PFSK-1 (cell line): ENCODE measurements around the gene PTPRM.

Experiments
- FOXP2 ChIP-seq: optimal IDR thresholded peaks from 2 replicates; pipeline ENCODE3; 2011; ENCODE audit warnings: borderline replicate concordance, control low read depth, inconsistent platforms; ENCODE audit not compliant: insufficient read depth; ENCODE audit errors: extremely low read length, extremely low read depth
- POLR2AphosphoS5 ChIP-seq: IDR thresholded peaks from 2 replicates; pipeline ENCODE4 v1.6.1; 2012; ENCODE audit warnings: low read depth, mild to moderate bottlenecking, control low read depth, low read length, moderate library complexity
- SIN3A ChIP-seq: IDR thresholded peaks from 2 replicates; pipeline ENCODE4 v1.6.1; 2012; ENCODE audit warnings: mild to moderate bottlenecking, low read length, moderate library complexity, borderline replicate concordance; ENCODE audit not compliant: insufficient read depth
- TAF1 ChIP-seq: IDR thresholded peaks from 2 replicates; pipeline ENCODE4 v1.6.1; 2012; ENCODE audit warnings: low read length, control low read depth, borderline replicate concordance; ENCODE audit not compliant: insufficient read depth
- TF ChIP-seq, protein P1 (sequence below), 2 experiments: IDR thresholded peaks; 2 replicates each; pipeline versions ENCODE4 v1.6.1 to v1.8.0; 2011 to 2012; ENCODE audit warnings: low read depth in 2 of 2, low read length in 2 of 2, control low read depth in 1 of 2, inconsistent platforms in 1 of 2, mild to moderate bottlenecking in 1 of 2, moderate library complexity in 1 of 2; ENCODE audit not compliant: insufficient read depth in 1 of 2

The PTPRM gene

DNA sequence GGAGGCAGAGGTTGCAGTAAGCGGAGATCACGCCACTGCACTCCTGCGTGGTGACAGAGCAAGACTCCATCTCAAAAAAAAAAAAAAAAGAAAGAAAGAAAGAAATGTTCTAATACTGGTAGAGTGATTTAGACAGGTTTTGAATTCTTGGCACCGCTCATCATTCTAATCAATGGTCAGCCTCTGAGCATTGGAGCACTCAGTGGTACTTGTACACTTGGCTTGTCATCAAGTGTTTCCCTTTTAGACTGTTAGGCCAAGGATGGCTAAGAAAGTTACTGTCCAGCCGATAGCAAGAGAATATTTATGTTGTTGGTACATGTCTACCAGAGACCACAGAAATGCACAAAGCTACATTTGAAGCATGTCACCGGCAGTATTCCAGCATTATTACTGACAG is 598.0 kb downstream of the PTPRM start:
- TF ChIP-seq TAF1: no peak
- no peak for TF ChIP-seq SIN3A
- no peak for TF ChIP-seq POLR2AphosphoS5
- TF ChIP-seq, protein P1, sequence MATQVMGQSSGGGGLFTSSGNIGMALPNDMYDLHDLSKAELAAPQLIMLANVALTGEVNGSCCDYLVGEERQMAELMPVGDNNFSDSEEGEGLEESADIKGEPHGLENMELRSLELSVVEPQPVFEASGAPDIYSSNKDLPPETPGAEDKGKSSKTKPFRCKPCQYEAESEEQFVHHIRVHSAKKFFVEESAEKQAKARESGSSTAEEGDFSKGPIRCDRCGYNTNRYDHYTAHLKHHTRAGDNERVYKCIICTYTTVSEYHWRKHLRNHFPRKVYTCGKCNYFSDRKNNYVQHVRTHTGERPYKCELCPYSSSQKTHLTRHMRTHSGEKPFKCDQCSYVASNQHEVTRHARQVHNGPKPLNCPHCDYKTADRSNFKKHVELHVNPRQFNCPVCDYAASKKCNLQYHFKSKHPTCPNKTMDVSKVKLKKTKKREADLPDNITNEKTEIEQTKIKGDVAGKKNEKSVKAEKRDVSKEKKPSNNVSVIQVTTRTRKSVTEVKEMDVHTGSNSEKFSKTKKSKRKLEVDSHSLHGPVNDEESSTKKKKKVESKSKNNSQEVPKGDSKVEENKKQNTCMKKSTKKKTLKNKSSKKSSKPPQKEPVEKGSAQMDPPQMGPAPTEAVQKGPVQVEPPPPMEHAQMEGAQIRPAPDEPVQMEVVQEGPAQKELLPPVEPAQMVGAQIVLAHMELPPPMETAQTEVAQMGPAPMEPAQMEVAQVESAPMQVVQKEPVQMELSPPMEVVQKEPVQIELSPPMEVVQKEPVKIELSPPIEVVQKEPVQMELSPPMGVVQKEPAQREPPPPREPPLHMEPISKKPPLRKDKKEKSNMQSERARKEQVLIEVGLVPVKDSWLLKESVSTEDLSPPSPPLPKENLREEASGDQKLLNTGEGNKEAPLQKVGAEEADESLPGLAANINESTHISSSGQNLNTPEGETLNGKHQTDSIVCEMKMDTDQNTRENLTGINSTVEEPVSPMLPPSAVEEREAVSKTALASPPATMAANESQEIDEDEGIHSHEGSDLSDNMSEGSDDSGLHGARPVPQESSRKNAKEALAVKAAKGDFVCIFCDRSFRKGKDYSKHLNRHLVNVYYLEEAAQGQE (IDR thresholded peaks at IDR 0.05; ENCODE audit: insufficient read depth in 1 of 2, low read depth in 2 of 2, low read length in 2 of 2): no peak
- TF ChIP-seq FOXP2: no peak

DNA sequence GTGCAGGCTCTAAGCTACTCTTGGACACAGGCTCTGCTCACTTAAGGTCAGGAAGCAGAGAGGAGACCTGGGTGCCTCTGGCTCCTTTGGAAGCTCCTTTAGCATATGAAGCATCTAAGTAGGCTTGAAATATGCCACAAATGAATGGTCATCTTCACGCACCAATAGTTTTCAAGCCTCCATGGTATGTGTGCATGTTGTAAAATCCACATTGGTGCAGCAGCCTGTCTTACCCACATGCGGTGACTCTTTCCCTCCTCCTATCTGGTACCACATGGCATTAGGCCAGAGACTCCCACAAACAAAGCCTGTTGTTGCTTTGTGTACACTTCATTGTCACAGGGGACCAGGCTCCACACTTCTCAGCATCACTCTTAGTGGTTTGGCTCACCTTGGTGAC is 599.9 kb downstream of the PTPRM start:
- TF ChIP-seq TAF1 (no peak), SIN3A (no peak), FOXP2 (no peak), POLR2AphosphoS5 (no peak)
- TF ChIP-seq, protein P1 (IDR thresholded peaks at IDR 0.05; ENCODE audit: insufficient read depth in 1 of 2, low read depth in 2 of 2, low read length in 2 of 2): no peak

DNA sequence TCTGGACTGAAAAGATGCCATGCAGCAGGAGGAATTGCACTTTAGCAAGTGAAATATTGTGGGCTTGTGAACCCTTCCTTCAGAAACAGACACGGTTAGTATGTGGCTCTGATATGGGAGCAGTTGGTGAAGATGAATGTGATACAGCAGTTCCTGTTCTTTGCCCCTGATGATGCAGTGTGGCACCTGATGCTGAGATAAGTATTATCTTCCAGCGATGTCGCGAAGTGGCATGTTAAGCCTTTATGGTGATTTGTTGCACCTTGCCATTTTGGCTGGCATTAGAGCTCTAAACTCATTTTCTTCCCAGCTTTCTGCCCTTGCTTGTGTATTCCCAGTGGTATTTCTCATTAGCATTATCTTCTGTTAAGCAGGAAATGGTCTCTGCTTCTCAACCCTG is 600.6 kb downstream of the PTPRM start:
- TF ChIP-seq, protein P1 (IDR thresholded peaks at IDR 0.05; ENCODE audit: insufficient read depth in 1 of 2, low read depth in 2 of 2, low read length in 2 of 2): no peak
- TF ChIP-seq SIN3A: no peak
- no peak for TF ChIP-seq FOXP2
- no peak for TF ChIP-seq POLR2AphosphoS5
- TF ChIP-seq TAF1: no peak

DNA sequence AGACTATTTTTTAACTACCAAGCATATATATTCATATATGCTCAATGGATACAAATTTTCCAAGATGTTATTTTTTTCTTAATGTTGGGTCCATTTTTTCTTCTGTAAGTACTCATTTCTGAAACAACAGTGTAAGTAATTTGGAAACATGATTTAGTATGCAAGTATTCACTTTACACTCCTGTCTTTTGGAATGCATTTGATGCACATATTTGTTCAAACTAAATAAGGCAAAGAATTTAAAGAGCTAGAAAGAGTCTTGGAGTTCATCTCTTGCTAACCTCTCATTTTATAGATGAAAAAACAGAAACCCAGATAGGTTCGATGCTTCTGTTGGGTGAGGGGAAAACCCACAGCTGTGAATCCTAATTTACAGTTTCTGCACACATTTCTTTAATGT is 602.6 kb downstream of the PTPRM start:
- no peak for TF ChIP-seq TAF1
- TF ChIP-seq FOXP2: no peak
- TF ChIP-seq, protein P1 (IDR thresholded peaks at IDR 0.05; ENCODE audit: insufficient read depth in 1 of 2, low read depth in 2 of 2, low read length in 2 of 2): no peak
- TF ChIP-seq SIN3A: no peak
- no peak for TF ChIP-seq POLR2AphosphoS5

DNA sequence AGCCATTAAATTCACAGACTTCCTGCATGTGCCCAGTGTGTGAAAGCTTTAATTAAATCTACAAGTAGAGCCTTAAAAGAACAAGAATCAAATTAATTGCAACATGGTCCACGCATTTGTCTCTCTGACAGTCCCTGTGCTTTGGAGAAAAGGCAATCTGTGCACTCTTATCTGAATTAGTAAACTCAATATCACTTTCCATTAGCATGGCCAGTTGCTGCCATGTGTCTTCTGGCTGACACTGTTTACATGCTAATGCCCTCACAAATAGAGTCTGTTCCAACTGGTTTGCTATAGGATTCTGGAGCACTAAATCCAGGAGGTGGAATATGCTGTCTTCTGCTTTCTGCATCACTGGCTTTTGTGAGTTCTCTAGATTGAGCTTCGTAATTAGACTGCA is 607.7 kb downstream of the PTPRM start:
- TF ChIP-seq POLR2AphosphoS5 (no peak), SIN3A (no peak), TAF1 (no peak), FOXP2 (no peak)
- TF ChIP-seq, protein P1 (IDR thresholded peaks at IDR 0.05; ENCODE audit: insufficient read depth in 1 of 2, low read depth in 2 of 2, low read length in 2 of 2): no peak
